HL-60 (cell line): Measurements from ENCODE around the gene YARS1.

ENCODE experiments used
- DNase-seq, 2 experiments: peaks; one replicate each; pipeline ENCODE4 v3.0.0-alpha.2; 2010 to 2020; ENCODE audit warnings: low read depth in 1 of 2, low spot score in 1 of 2
- H3K27ac ChIP-seq: fragments of 250-450 bp; sonication (Bioruptor Pico); replicated peaks from 2 replicates; pipeline ENCODE4 v1.5.1; 2020; ENCODE audit warnings: mild to moderate bottlenecking, moderate library complexity
- H3K27me3 ChIP-seq: fragments of 250-450 bp; sonication (Bioruptor Pico); 2 replicates; pipeline ENCODE4 v1.5.1; 2021; ENCODE audit warnings: mild to moderate bottlenecking, moderate library complexity; ENCODE audit not compliant: insufficient read depth, poor library complexity, severe bottlenecking
- H3K4me3 ChIP-seq: replicated peaks from 2 replicates; pipeline ENCODE4 v1.5.1; 2011; ENCODE audit warnings: mild to moderate bottlenecking, control low read depth, low read length; ENCODE audit not compliant: insufficient read depth
- GABPA ChIP-seq: IDR thresholded peaks from 2 replicates; pipeline ENCODE4 v1.6.1; 2012; ENCODE audit warnings: low read depth
- POLR2AphosphoS5 ChIP-seq: IDR thresholded peaks from 2 replicates; pipeline ENCODE4 v1.6.1; 2012; ENCODE audit warnings: low read depth
- SPI1 ChIP-seq: IDR thresholded peaks from 2 replicates; pipeline ENCODE4 v1.6.1; 2012; ENCODE audit warnings: low read depth, mild to moderate bottlenecking, borderline replicate concordance
- TF ChIP-seq, protein P1 (sequence below): IDR thresholded peaks from 2 replicates; pipeline ENCODE4 v1.6.1; 2012; ENCODE audit warnings: low read depth; ENCODE audit not compliant: insufficient replicate concordance
- TF ChIP-seq, protein P2 (sequence below): IDR thresholded peaks from one replicate; pipeline ENCODE4 v1.5.1; 2011; ENCODE audit warnings: low read length, control low read depth, inconsistent platforms; ENCODE audit not compliant: insufficient read depth

The YARS1 gene

GRCh38 chr1:32757213-32757895, 59.8 kb downstream of the YARS1 start:
- TF ChIP-seq SPI1 (no peak), GABPA (no peak)
- TF ChIP-seq, protein P1, sequence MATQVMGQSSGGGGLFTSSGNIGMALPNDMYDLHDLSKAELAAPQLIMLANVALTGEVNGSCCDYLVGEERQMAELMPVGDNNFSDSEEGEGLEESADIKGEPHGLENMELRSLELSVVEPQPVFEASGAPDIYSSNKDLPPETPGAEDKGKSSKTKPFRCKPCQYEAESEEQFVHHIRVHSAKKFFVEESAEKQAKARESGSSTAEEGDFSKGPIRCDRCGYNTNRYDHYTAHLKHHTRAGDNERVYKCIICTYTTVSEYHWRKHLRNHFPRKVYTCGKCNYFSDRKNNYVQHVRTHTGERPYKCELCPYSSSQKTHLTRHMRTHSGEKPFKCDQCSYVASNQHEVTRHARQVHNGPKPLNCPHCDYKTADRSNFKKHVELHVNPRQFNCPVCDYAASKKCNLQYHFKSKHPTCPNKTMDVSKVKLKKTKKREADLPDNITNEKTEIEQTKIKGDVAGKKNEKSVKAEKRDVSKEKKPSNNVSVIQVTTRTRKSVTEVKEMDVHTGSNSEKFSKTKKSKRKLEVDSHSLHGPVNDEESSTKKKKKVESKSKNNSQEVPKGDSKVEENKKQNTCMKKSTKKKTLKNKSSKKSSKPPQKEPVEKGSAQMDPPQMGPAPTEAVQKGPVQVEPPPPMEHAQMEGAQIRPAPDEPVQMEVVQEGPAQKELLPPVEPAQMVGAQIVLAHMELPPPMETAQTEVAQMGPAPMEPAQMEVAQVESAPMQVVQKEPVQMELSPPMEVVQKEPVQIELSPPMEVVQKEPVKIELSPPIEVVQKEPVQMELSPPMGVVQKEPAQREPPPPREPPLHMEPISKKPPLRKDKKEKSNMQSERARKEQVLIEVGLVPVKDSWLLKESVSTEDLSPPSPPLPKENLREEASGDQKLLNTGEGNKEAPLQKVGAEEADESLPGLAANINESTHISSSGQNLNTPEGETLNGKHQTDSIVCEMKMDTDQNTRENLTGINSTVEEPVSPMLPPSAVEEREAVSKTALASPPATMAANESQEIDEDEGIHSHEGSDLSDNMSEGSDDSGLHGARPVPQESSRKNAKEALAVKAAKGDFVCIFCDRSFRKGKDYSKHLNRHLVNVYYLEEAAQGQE = no peak
- TF ChIP-seq, protein P2, sequence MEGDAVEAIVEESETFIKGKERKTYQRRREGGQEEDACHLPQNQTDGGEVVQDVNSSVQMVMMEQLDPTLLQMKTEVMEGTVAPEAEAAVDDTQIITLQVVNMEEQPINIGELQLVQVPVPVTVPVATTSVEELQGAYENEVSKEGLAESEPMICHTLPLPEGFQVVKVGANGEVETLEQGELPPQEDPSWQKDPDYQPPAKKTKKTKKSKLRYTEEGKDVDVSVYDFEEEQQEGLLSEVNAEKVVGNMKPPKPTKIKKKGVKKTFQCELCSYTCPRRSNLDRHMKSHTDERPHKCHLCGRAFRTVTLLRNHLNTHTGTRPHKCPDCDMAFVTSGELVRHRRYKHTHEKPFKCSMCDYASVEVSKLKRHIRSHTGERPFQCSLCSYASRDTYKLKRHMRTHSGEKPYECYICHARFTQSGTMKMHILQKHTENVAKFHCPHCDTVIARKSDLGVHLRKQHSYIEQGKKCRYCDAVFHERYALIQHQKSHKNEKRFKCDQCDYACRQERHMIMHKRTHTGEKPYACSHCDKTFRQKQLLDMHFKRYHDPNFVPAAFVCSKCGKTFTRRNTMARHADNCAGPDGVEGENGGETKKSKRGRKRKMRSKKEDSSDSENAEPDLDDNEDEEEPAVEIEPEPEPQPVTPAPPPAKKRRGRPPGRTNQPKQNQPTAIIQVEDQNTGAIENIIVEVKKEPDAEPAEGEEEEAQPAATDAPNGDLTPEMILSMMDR = no peak
- no peak for DNase-seq
- Histone ChIP-seq H3K4me3 (no peak overlapping the region), H3K27ac (no peak overlapping the region), H3K27me3 (peaks cover 18% of the 10 kb centered on the region)

- DNase-seq = no peak
- Histone ChIP-seq H3K4me3 (no peak overlapping the region), H3K27ac (no peak overlapping the region), H3K27me3 (peaks cover 21% of the 10 kb centered on the region)
- TF ChIP-seq, protein P1 = no peak
- TF ChIP-seq, protein P2 = no peak
- TF ChIP-seq GABPA (no peak), POLR2AphosphoS5 (no peak), SPI1 (no peak; the same call in 1 of the 2 replicates)
Measured at GRCh38 chr1:32755810-32756159, 61.4 kb downstream of the YARS1 start.

DNA sequence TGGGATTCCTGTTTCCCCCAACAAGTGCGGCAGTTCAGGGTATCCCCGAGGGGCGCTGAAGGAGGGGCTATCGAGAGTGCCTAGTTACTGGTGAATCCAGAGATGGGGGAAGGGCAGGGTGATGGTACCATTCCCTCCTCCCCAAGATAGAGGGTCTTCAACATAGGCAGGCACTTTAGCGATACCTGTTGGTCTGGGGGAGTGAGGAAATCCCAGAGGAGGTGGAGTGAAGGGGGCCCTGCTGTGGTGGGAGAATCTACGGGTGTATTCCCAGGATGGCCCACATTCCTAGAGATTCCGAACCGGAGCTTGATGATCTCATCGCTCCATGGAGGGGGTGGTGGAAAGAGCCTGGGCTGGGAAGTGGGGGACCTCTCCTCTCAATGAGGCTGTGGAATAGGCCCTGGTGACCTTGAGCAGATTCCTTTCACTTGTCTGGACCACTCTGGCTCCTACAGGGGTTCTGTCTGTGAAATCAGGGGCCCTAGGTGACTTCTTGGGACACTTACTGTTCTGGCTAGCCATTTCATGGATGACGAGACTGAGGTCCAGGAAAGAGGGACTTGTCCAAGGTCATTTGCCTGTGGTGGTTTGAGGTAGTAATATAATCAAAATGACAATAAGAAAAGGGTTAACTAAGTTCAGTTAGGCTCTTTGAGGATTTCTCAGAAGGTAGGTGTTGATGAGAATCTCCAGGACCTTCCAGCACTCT, 61.9 kb downstream of the YARS1 start:
- Histone ChIP-seq H3K27me3 (peaks cover 21% of the 10 kb centered on the region), H3K4me3 (no peak overlapping the region), H3K27ac (no peak overlapping the region)
- TF ChIP-seq, protein P1 = no peak
- TF ChIP-seq SPI1 (no peak), POLR2AphosphoS5 (no peak), GABPA (no peak)
- TF ChIP-seq, protein P2 = no peak
- no peak for DNase-seq
